OCI-LY7 (cell line): ENCODE results near the gene KRT79. TPM values are rescaled to one million over a fixed set of nuclear protein-coding genes. Genes with fewer than 3 reads are reported as not detected.

ENCODE experiments used
- BruUV-seq: library from RNA; stranded (reverse); fragments of 400-500 nt; replicated peaks from 2 replicates; lab custom pipeline; 2021; lab: Mats Ljungman, UMichigan
- CTCF ChIA-PET: fragments of 300-600 bp; sonication (Branson Sonifier 250); formaldehyde crosslinking; loops from one replicate; lab custom pipeline; 2022; ENCODE audit warnings: antibody characterized with exemption; ENCODE audit not compliant: unreplicated experiment; lab: Charles Lee
- POLR2A ChIA-PET: fragments of 300-600 bp; sonication (Branson Sonifier 250); formaldehyde crosslinking; loops from one replicate; lab custom pipeline; 2022; ENCODE audit warnings: antibody characterized with exemption; lab: Charles Lee
- DNase-seq: peaks from one replicate; pipeline ENCODE4 v3.0.0-alpha.2; 2015; ENCODE audit warnings: low spot score
- H2AFZ ChIP-seq: fragments of 200-600 bp; sonication (generic), shearing (Covaris generic); 2 replicates; pipeline ENCODE4 v1.6.1; 2014; ENCODE audit warnings: mild to moderate bottlenecking, antibody characterized with exemption, low read length, moderate library complexity
- H3K27ac ChIP-seq: fragments of 200-600 bp; sonication (generic); 2 replicates; pipeline ENCODE4 v1.5.1; 2014; ENCODE audit warnings: mixed run types, low read depth, mild to moderate bottlenecking, moderate library complexity, low read length, inconsistent platforms; ENCODE audit not compliant: poor library complexity, severe bottlenecking
- H3K36me3 ChIP-seq: fragments of 200-600 bp; sonication (generic); 2 replicates; pipeline ENCODE4 v1.6.1; 2014; ENCODE audit warnings: mild to moderate bottlenecking, antibody characterized with exemption, low read length, moderate library complexity, mixed read lengths; ENCODE audit not compliant: insufficient read depth
- H3K4me1 ChIP-seq: fragments of 200-600 bp; sonication (generic); 2 replicates; pipeline ENCODE4 v1.5.1; 2014; ENCODE audit warnings: mild to moderate bottlenecking, low read length; ENCODE audit not compliant: insufficient read depth, poor library complexity, severe bottlenecking
- H3K4me2 ChIP-seq: fragments of 200-600 bp; sonication (generic); 2 replicates; pipeline ENCODE4 v1.6.1; 2014; ENCODE audit warnings: mild to moderate bottlenecking, low read length
- H3K4me3 ChIP-seq: fragments of 200-600 bp; sonication (generic); 2 replicates; pipeline ENCODE4 v1.5.1; 2014; ENCODE audit warnings: mild to moderate bottlenecking, low read depth, low read length; ENCODE audit not compliant: poor library complexity, severe bottlenecking
- H3K79me2 ChIP-seq: fragments of 200-600 bp; sonication (generic); 2 replicates; pipeline ENCODE4 v1.6.1; 2016; ENCODE audit warnings: low read depth, mild to moderate bottlenecking, low read length, moderate library complexity, mixed read lengths; ENCODE audit not compliant: insufficient read depth
- H3K9me2 ChIP-seq: fragments of 200-600 bp; sonication (generic); 2 replicates; pipeline ENCODE4 v1.6.1; 2016; ENCODE audit warnings: mild to moderate bottlenecking, low read length, mixed read lengths; ENCODE audit not compliant: insufficient read depth
- H3K9me3 ChIP-seq: fragments of 200-600 bp; sonication (generic); 2 replicates; pipeline ENCODE4 v1.6.1; 2014; ENCODE audit warnings: mild to moderate bottlenecking, mixed run types, low read length, mixed read lengths
- H4K20me1 ChIP-seq: fragments of 200-600 bp; sonication (generic); 2 replicates; pipeline ENCODE4 v1.6.1; 2014; ENCODE audit warnings: mild to moderate bottlenecking, antibody characterized with exemption, low read length, moderate library complexity, mixed read lengths; ENCODE audit not compliant: insufficient read depth
- CTCF ChIP-seq: fragments of 200-600 bp; sonication (generic); conservative IDR thresholded peaks from 2 replicates; pipeline ENCODE4 v1.5.1; 2014; ENCODE audit warnings: mild to moderate bottlenecking, antibody characterized with exemption, low read length, moderate library complexity, mixed read lengths
- EZH2phosphoT487 ChIP-seq: fragments of 200-600 bp; sonication (generic); IDR thresholded peaks from 2 replicates; pipeline ENCODE4 v1.6.1; 2018; ENCODE audit warnings: low read depth, borderline replicate concordance, mild to moderate bottlenecking, mixed run types, antibody characterized with exemption, low read length, moderate library complexity, mixed read lengths
- intact Hi-C: fragments of 100-400 bp; cut with micrococcal nuclease; formaldehyde crosslinking; loops from one replicate; pipeline ENCODE4 v1.10.0; 2022; ENCODE audit not compliant: unreplicated experiment
- total RNA-seq, 2 experiments: library from RNA; depleted of rRNA in 1 of 2; stranded (reverse); fragments of >200 nt in 1 of 2; shearing (Covaris generic) in 1 of 2; gene quantifications; 2 replicates each; pipeline ENCODE4 v1.2.3, GENCODE V29; 2014 to 2022

Gene KRT79
- total RNA-seq, 2 experiments from 2014 or later, result not detected

- Histone ChIP-seq H3K4me2 (no peak overlapping the region), H3K9me2 (no peaks in the 10 kb centered on the region), H2AFZ (no peak overlapping the region), H3K9me3 (no peaks in the 10 kb centered on the region), H3K27ac (no peak overlapping the region), H3K4me1 (no peaks in the 10 kb centered on the region), H4K20me1 (no peaks in the 10 kb centered on the region), H3K36me3 (no peaks in the 10 kb centered on the region), H3K79me2 (no peaks in the 10 kb centered on the region), H3K4me3 (no peak overlapping the region)
- CTCF ChIA-PET, result no interaction called here
- intact Hi-C loops, result no loop called here
- no peak for DNase-seq
- no peak for TF ChIP-seq CTCF
- POLR2A ChIA-PET, result no interaction called here
- BruUV-seq, result no TSS peak
Measured at GRCh38 chr12:52828591-52829021, 5.5 kb downstream of the KRT79 start.

GRCh38 chr12:52828156-52828555 is 6.0 kb downstream of the KRT79 start:
- Histone ChIP-seq H3K36me3 (no peaks in the 10 kb centered on the region), H3K4me2 (no peak overlapping the region), H3K4me3 (no peak overlapping the region), H4K20me1 (no peaks in the 10 kb centered on the region), H3K27ac (no peak overlapping the region), H3K4me1 (no peaks in the 10 kb centered on the region), H3K9me2 (no peaks in the 10 kb centered on the region), H3K9me3 (no peaks in the 10 kb centered on the region), H3K79me2 (no peaks in the 10 kb centered on the region), H2AFZ (no peak overlapping the region)
- POLR2A ChIA-PET, result no interaction called here
- no peak for TF ChIP-seq EZH2phosphoT487
- no peak for TF ChIP-seq CTCF
- no peak for DNase-seq
- intact Hi-C loops, result no loop called here
- CTCF ChIA-PET, result no interaction called here
- BruUV-seq, result no TSS peak

GRCh38 chr12:52827499-52828090 is 6.5 kb downstream of the KRT79 start:
- Histone ChIP-seq H3K4me2 (no peak overlapping the region), H3K9me3 (no peaks in the 10 kb centered on the region), H4K20me1 (no peaks in the 10 kb centered on the region), H3K79me2 (no peaks in the 10 kb centered on the region), H2AFZ (no peak overlapping the region), H3K36me3 (no peaks in the 10 kb centered on the region), H3K4me1 (no peaks in the 10 kb centered on the region), H3K4me3 (no peak overlapping the region), H3K9me2 (no peaks in the 10 kb centered on the region), H3K27ac (no peak overlapping the region)
- DNase-seq, result no peak
- TF ChIP-seq EZH2phosphoT487 (no peak), CTCF (no peak)
- intact Hi-C loops, result no loop called here
- ChIA-PET CTCF (no interaction called here), POLR2A (no interaction called here)
- BruUV-seq, result no TSS peak
